Fibroblast of lung (primary cell): ENCODE results near the gene CAMTA1.

Source experiments
- EZH2 ChIP-seq: IDR thresholded peaks from 2 replicates; pipeline ENCODE4 v1.5.1; 2012; ENCODE audit warnings: low read length, control low read depth, mild to moderate bottlenecking; ENCODE audit errors: missing control alignments
- TF ChIP-seq, protein P1 (sequence below), 2 donors: IDR thresholded peaks in 1 of 2; conservative IDR thresholded peaks in 1 of 2; 1 replicate in 1 of 2; 2 replicates in 1 of 2; pipeline ENCODE4 v1.5.1; 2011 to 2012; ENCODE audit warnings: low read length in 2 of 2, control low read depth in 1 of 2, inconsistent platforms in 1 of 2, low read depth in 1 of 2, mild to moderate bottlenecking in 1 of 2

DNA sequence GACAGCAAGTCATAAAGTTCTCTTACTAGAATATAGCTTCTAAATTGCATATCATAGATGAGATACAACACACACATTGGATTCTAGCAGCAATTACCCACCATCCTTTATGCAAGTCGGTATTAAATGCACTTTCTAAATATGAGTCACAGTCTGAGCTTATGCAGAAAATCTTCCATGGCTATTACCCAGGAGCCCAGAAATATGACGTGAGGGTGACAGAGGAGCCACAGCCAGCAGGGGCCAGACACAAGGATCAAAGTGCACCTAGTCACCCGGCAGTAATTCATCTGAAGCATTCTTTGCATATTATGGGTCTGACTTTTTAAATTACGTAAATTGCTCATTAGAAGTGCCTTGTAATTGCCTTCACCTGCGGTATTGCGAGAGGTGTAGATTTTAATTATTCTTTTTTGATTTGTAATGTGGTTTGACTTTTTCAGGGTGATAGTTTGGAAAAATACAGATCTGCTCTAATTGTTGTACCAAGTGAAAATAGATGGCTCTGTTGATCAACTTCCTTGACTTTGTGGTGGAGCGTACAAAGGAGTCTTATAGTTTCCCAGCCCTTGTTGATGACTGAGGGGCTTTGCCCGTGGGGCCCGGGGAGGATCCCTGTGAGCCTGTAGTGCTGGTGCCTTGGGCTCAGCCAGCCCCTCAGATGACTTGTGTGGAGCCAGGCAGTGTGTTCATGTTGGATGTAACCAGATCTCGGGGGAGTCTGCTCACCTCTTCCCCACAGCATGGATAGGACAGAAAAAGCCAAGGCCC lies 515.8 kb downstream of the CAMTA1 start:
- TF ChIP-seq, protein P1, sequence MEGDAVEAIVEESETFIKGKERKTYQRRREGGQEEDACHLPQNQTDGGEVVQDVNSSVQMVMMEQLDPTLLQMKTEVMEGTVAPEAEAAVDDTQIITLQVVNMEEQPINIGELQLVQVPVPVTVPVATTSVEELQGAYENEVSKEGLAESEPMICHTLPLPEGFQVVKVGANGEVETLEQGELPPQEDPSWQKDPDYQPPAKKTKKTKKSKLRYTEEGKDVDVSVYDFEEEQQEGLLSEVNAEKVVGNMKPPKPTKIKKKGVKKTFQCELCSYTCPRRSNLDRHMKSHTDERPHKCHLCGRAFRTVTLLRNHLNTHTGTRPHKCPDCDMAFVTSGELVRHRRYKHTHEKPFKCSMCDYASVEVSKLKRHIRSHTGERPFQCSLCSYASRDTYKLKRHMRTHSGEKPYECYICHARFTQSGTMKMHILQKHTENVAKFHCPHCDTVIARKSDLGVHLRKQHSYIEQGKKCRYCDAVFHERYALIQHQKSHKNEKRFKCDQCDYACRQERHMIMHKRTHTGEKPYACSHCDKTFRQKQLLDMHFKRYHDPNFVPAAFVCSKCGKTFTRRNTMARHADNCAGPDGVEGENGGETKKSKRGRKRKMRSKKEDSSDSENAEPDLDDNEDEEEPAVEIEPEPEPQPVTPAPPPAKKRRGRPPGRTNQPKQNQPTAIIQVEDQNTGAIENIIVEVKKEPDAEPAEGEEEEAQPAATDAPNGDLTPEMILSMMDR (conservative IDR thresholded peaks at IDR 0.05 in 1 of 2, IDR thresholded peaks at IDR 0.05 in 1 of 2; ENCODE audit: low read depth in 1 of 2, low read length in 2 of 2), result no peak
- no peak for TF ChIP-seq EZH2
